Stimulated activated naive B cell treated with anti-CD40 and anti-IgM and Interleukin-4, amounts not matched to agents 10 μg/mL and 1 μg/mL and 100 μg/mL, for 72 hours (primary cell): ENCODE results near the gene OGG1.

ENCODE experiments used
- ATAC-seq, 2 donors: fragments of 150-1000 bp; cut with Tn5 transposase; replicated peaks; 2 replicates each; pipeline ENCODE4 v1.10.0; 2021; ENCODE audit warnings: moderate library complexity in 1 of 2
- DNase-seq: peaks from one replicate; pipeline ENCODE4 v3.0.0; 2021
- H3K27ac Mint-ChIP-seq: one replicate; pipeline ENCODE4 v1.8.0; 2022; ENCODE audit warnings: mild to moderate bottlenecking, mixed read lengths
- H3K27me3 Mint-ChIP-seq, 2 donors: one replicate each; pipeline ENCODE4 v1.8.0; 2022; ENCODE audit warnings: mixed read lengths in 2 of 2
- H3K36me3 Mint-ChIP-seq, 2 donors: one replicate each; pipeline ENCODE4 v1.8.0; 2022; ENCODE audit warnings: mixed read lengths in 2 of 2, mild to moderate bottlenecking in 1 of 2
- H3K4me1 Mint-ChIP-seq, 2 donors: one replicate each; pipeline ENCODE4 v1.8.0; 2022; ENCODE audit warnings: mixed read lengths in 2 of 2, mild to moderate bottlenecking in 1 of 2
- H3K4me3 Mint-ChIP-seq, 2 donors: one replicate each; pipeline ENCODE4 v1.8.0; 2022; ENCODE audit warnings: mild to moderate bottlenecking in 2 of 2, mixed read lengths in 2 of 2, moderate library complexity in 1 of 2
- H3K9me3 Mint-ChIP-seq, 2 donors: one replicate each; pipeline ENCODE4 v1.8.0; 2022; ENCODE audit warnings: mixed read lengths in 2 of 2, mild to moderate bottlenecking in 1 of 2

The OGG1 gene

DNA sequence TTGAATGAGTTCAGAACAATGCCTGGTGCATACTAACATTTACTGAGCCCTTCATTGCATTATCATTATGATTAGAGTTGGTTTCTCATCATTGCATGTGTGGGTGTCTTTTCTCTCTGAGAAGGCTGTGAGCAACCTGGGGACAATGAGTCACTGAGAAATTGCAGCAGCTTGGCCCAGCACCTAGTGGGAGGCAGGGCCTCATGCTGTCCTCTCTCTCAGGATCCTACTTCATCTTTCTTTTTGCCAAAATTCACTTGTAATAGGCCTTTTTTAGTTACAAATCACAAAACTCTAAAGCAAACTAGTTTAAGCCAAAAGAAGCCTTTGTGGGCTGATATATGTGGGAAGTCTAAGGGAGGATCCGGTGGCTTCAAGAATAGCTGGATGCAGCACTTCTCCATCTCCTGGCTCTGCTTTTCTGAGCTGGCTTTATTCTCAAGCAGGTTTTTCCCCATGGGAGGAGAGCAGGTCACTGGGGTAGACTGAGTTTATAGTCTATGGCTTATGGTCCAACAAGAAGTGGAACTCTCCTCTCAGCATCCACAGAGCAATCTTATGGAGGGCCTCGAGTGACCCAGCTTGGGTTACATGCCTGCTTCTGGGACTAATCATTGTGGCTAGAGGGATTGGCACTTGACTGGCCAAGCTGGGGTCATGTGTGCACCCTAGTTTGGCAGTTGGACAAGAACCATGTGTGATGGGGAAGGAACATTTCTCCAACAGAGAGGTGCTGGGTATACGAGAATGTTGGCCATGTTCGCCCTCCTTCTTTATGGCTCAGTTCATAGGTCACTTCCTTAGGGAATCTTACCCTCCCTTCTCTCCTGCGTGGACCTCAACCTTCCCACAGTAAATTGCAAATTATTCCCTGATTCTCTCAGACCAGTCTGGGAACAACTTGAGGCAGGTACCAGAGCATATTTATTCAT lies 28.7 kb downstream of the OGG1 start:
- Mint-ChIP-seq H3K27ac (peak overlapping the region; percentile 98), H3K4me1 (peaks cover 63 to 74% of the 10 kb centered on the region in 2 donors), H3K27me3 (no peaks in the 10 kb centered on the region), H3K36me3 (peaks cover 25% of the 10 kb centered on the region in 2 donors), H3K9me3 (no peaks in the 10 kb centered on the region), H3K4me3 (peak overlapping the region; percentile 60 to 63)
- peak; percentile 48 for DNase-seq
- peak; percentile 52 to 59 for ATAC-seq

- peaks cover 61 to 74% of the 10 kb centered on the region in 2 donors for H3K4me1 Mint-ChIP-seq
- H3K27me3 Mint-ChIP-seq = no peaks in the 10 kb centered on the region
- H3K9me3 Mint-ChIP-seq = no peaks in the 10 kb centered on the region
- peak; percentile 0 to 7 for ATAC-seq
- H3K4me3 Mint-ChIP-seq = peak overlapping the region; percentile 63 to 78
- DNase-seq = no peak
- H3K27ac Mint-ChIP-seq = peak overlapping the region; percentile 98
- peaks cover 25 to 28% of the 10 kb centered on the region in 2 donors for H3K36me3 Mint-ChIP-seq
Observed at GRCh38 chr3:9779075-9779593, 29.4 kb downstream of the OGG1 start.

DNA sequence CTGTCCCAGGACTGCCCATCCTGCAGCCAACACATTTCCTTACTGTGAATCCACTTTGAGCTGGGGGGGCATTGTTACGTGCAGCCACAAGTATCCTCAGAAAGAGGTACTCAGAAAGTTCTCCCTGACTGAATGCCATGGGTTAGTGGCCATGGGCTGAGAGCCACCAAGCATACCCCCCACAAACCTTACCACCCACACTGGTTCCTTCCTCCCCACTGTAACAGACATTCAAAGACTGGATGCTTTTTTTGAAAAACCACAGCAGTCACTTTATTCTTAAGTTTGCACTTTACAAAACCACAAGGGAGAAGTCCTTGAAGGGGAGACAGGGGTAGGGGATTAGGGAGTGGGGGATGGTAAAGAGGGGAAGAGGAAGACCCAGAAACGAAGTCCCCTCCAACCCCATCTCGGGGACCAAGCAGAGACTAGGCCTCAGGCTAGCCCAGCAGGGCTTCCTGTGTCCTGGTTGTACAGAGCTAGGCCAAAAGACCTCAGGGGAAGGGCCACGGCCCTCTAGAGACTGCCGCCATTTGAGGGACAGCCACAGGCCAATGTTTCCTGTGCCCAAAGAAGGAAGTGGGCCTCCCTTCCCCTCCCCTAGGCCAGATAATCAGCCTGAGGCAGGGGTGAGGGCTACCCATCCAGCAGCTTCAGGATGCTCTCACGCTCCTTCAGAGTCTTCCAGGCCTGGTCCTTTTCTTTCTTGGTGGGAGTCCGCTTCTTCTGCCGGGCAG lies 30.1 kb downstream of the OGG1 start:
- Mint-ChIP-seq H3K27ac (peak overlapping the region; percentile 98), H3K36me3 (peaks cover 27 to 30% of the 10 kb centered on the region in 2 donors), H3K9me3 (no peaks in the 10 kb centered on the region), H3K4me1 (peaks cover 61 to 74% of the 10 kb centered on the region in 2 donors), H3K4me3 (peak overlapping the region; percentile 75 to 78), H3K27me3 (no peaks in the 10 kb centered on the region)
- DNase-seq (peak; percentile 81), ATAC-seq (peak; percentile 82 to 84)

GRCh38 chr3:9780458-9780812 lies 30.7 kb downstream of the OGG1 start:
- Mint-ChIP-seq H3K4me1 (peaks cover 59 to 74% of the 10 kb centered on the region in 2 donors), H3K4me3 (peak overlapping the region; percentile 75 to 78), H3K36me3 (peaks cover 33 to 35% of the 10 kb centered on the region in 2 donors), H3K27ac (peak overlapping the region; percentile 98), H3K9me3 (no peaks in the 10 kb centered on the region), H3K27me3 (no peaks in the 10 kb centered on the region)
- DNase-seq (no peak), ATAC-seq (peak in 1 of 2 donors; percentile 3)

DNA sequence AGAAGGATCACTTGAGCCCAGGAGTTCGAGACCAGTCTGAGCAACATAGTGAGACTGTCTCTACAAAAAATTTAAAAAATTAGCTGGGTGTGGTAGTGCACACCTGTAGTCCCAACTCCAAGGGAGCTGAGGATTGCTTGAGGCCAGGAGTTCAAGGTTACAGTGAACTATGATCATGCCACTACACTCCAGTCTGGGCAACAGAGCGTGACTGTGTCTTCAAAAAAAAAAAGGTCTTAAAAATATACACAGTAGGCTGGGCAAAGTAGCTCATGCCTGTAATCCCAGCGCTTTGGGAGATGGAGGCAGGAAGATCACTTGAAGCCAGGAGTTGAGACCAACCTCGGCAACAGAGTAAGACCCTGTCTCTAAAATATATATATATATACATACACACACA lies 31.2 kb downstream of the OGG1 start:
- peak overlapping the region; percentile 98 for H3K27ac Mint-ChIP-seq
- H3K4me3 Mint-ChIP-seq = peak overlapping the region; percentile 75 to 78
- H3K27me3 Mint-ChIP-seq = no peaks in the 10 kb centered on the region
- peaks cover 36 to 40% of the 10 kb centered on the region in 2 donors for H3K36me3 Mint-ChIP-seq
- DNase-seq (no peak), ATAC-seq (no peak)
- H3K4me1 Mint-ChIP-seq = peaks cover 59 to 72% of the 10 kb centered on the region in 2 donors
- H3K9me3 Mint-ChIP-seq = no peaks in the 10 kb centered on the region

DNA sequence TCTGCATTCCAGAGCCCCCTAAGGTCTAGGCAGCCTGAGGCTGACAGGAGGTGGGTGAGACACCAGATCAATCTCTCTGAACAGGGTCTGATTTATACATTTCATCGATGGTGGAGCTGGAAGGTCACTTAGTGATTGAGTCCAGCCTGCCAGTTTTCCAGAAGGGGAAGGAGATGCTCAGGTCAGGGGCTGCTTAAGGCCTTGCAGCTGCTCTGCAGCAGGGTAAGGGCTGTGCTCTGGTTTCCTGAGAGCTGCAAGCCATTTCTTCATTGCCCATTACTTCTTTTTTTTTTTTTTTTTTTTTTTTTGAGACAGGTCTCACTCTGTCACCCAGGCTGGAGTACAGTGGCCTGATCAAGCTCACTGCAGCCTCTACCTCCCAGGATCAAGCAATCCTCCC lies 31.8 kb downstream of the OGG1 start:
- Mint-ChIP-seq H3K27ac (peak overlapping the region; percentile 98), H3K4me1 (peaks cover 57 to 72% of the 10 kb centered on the region in 2 donors), H3K4me3 (peak overlapping the region in 1 of 2 donors; percentile 16), H3K9me3 (no peaks in the 10 kb centered on the region), H3K36me3 (peaks cover 42 to 46% of the 10 kb centered on the region in 2 donors), H3K27me3 (no peaks in the 10 kb centered on the region)
- ATAC-seq (no peak), DNase-seq (no peak)

DNA sequence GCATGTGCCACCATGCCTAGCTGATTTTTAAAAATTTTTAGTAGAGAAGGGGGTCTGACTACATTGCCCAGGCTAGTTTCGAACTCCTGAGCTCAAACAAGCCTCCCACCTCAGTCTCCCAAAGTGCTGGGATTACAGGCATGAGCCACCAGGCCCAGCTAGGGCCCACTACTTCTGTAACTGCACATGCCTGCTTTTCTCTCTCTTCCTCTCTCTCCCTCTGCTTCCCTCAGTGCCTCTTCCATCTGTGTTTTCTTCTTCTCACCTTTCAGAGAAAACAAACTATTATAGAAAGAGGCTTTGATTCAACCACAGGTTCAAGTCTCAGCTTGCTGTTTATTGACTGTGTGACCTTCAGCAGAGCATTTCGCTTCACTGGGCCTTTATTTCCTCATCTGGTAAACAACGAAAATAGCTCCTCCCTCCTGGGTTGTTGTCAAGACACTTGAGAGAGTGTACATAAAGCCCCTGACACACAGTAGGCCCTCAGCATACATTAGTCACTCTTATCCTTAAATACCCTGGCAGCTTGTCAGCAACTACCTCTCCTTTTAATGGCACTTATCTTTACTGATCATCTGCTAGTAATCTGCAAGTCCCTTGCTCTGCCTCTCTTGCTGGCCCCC lies 32.3 kb downstream of the OGG1 start:
- Mint-ChIP-seq H3K27ac (peak overlapping the region; percentile 98), H3K4me1 (peaks cover 53 to 68% of the 10 kb centered on the region in 2 donors), H3K27me3 (no peaks in the 10 kb centered on the region), H3K36me3 (peaks cover 46 to 52% of the 10 kb centered on the region in 2 donors), H3K4me3 (peak overlapping the region; percentile 55), H3K9me3 (no peaks in the 10 kb centered on the region)
- ATAC-seq (no peak), DNase-seq (no peak)

DNA sequence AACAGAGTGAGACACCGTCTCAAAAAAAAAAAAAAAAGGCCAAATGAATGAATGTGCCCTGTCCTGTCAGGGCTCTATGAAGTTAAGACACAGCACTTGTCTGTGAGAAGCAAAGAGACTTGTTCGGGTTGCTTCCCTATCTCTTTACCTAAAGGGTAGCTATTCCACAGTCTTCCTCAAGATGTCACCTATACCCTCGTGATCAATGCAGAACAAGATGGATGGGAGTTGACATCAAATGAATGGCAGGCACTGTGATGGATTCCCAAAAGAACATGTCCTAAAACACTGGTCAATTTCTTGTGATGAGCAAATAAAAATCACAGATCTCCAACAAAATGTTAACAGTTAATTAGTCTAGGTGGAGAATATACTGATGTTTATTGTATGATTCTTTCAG lies 33.0 kb downstream of the OGG1 start:
- peaks cover 50 to 68% of the 10 kb centered on the region in 2 donors for H3K4me1 Mint-ChIP-seq
- no peaks in the 10 kb centered on the region for H3K27me3 Mint-ChIP-seq
- peaks cover 53 to 58% of the 10 kb centered on the region in 2 donors for H3K36me3 Mint-ChIP-seq
- H3K9me3 Mint-ChIP-seq = no peaks in the 10 kb centered on the region
- peak overlapping the region; percentile 98 for H3K27ac Mint-ChIP-seq
- DNase-seq = no peak
- ATAC-seq = no peak
- H3K4me3 Mint-ChIP-seq = peak overlapping the region in 1 of 2 donors; percentile 55

DNA sequence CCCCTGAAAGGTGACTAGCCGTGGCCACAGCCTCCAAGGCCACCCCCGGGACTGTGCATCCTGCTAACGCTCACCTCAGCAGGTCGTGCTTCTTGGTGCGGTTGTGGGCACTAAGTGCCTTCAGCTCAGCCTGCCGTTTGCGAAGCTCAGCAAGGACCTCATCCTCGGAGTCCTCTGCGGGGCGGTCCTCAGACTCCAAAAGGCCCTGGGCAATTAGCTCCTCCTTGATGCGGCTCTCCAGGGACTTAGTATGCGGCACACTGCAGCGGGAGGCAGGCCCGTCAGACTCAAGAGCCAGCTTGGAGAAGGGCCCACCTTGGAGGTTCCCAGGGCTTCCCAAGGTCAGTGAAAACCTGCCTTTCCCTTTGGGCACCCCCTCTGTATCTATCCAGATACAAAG lies 34.2 kb downstream of the OGG1 start:
- DNase-seq = no peak
- Mint-ChIP-seq H3K27me3 (no peaks in the 10 kb centered on the region), H3K4me3 (no peak overlapping the region), H3K36me3 (peaks cover 53 to 60% of the 10 kb centered on the region in 2 donors), H3K9me3 (no peaks in the 10 kb centered on the region), H3K27ac (no peak overlapping the region), H3K4me1 (peaks cover 41 to 60% of the 10 kb centered on the region in 2 donors)
- no peak for ATAC-seq

DNA sequence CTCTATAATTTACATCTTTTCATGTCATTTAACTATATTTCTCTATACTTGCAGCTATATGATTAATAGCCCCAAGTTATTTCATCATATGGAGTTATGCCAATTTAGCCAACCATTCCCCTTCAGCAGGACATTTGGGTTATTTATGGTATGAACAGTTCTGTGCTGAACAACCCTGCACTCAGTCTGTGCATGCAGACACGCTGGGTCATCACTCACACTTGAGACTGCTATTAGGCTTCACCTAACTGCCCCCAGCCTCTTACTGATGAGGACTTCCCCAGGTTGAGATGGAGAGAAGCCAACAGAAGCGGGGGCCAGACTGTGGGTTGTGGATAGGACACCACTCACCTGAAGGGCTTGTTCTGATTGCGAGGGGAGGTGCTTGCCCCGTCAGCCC lies 35.2 kb downstream of the OGG1 start:
- Mint-ChIP-seq H3K36me3 (peaks cover 59 to 67% of the 10 kb centered on the region in 2 donors), H3K4me3 (no peak overlapping the region), H3K27me3 (no peaks in the 10 kb centered on the region), H3K9me3 (no peaks in the 10 kb centered on the region), H3K27ac (no peak overlapping the region), H3K4me1 (peaks cover 31 to 60% of the 10 kb centered on the region in 2 donors)
- DNase-seq (no peak), ATAC-seq (no peak)

GRCh38 chr3:9785602-9786001 lies 35.9 kb downstream of the OGG1 start:
- H3K9me3 Mint-ChIP-seq = no peaks in the 10 kb centered on the region
- H3K4me1 Mint-ChIP-seq = peaks cover 29 to 60% of the 10 kb centered on the region in 2 donors
- H3K27ac Mint-ChIP-seq = peak overlapping the region; percentile 47
- H3K36me3 Mint-ChIP-seq = peaks cover 59 to 68% of the 10 kb centered on the region in 2 donors
- DNase-seq (no peak), ATAC-seq (no peak)
- no peaks in the 10 kb centered on the region for H3K27me3 Mint-ChIP-seq
- H3K4me3 Mint-ChIP-seq = no peak overlapping the region

- DNase-seq (no peak), ATAC-seq (no peak)
- Mint-ChIP-seq H3K27ac (peak overlapping the region; percentile 47), H3K4me1 (peaks cover 30 to 60% of the 10 kb centered on the region in 2 donors), H3K27me3 (no peaks in the 10 kb centered on the region), H3K9me3 (no peaks in the 10 kb centered on the region), H3K36me3 (peaks cover 60 to 70% of the 10 kb centered on the region in 2 donors), H3K4me3 (no peak overlapping the region)
Observed at GRCh38 chr3:9786209-9786739, 36.5 kb downstream of the OGG1 start.

- ATAC-seq = no peak
Observed at GRCh38 chr3:9786825-9787669, 37.3 kb downstream of the OGG1 start.

More at GRCh38 chr3:9786825-9787669, 37.3 kb downstream of the OGG1 start:
- H3K36me3 Mint-ChIP-seq = peaks cover 61 to 74% of the 10 kb centered on the region in 2 donors
- H3K9me3 Mint-ChIP-seq = no peaks in the 10 kb centered on the region
- H3K27ac Mint-ChIP-seq = peak overlapping the region; percentile 37
- no peak for DNase-seq
- no peak overlapping the region for H3K4me3 Mint-ChIP-seq
- peaks cover 30 to 60% of the 10 kb centered on the region in 2 donors for H3K4me1 Mint-ChIP-seq
- H3K27me3 Mint-ChIP-seq = no peaks in the 10 kb centered on the region
